Pulmonary artery endothelial cell (primary cell): ENCODE data around the gene ACIN1. TPM values are rescaled to one million over a fixed set of nuclear protein-coding genes. Genes with fewer than 3 reads are reported as not detected.
A peak's percentile ranks its signal among the peaks of the same experiment; 100 is the strongest.

ENCODE experiments used
- DNase-seq: peaks from one replicate; pipeline ENCODE4 v3.0.0-alpha.2; 2011; ENCODE audit warnings: low read depth, low spot score
- total RNA-seq: library from RNA; depleted of rRNA; stranded (reverse); fragments of >200 nt; gene quantifications from 2 replicates; pipeline ENCODE4 v1.2.3, GENCODE V29; 2014

ACIN1 gene
- total RNA-seq, 1 donor from 2014 or later: 62.8 TPM

- no peak for DNase-seq
Measured at GRCh38 chr14:23058654-23059504, 36.1 kb downstream of the ACIN1 start.

GRCh38 chr14:23057757-23058653, 36.9 kb downstream of the ACIN1 start:
- DNase-seq: peak; percentile 55

GRCh38 chr14:23056956-23057756, 37.8 kb downstream of the ACIN1 start, which contains the start of gene CDH24:
CDH24 (minus strand) TSS chr14:23057520; CDS start chr14:23055733, 1,787 bp downstream.
- no peak for DNase-seq

GRCh38 chr14:23056145-23056955, 38.6 kb downstream of the ACIN1 start:
- no peak for DNase-seq

- no peak for DNase-seq
Measured at GRCh38 chr14:23055621-23056144, 39.3 kb downstream of the ACIN1 start.

- DNase-seq: no peak
Measured at GRCh38 chr14:23055147-23055550, 39.8 kb downstream of the ACIN1 start.

GRCh38 chr14:23054000-23054811, 40.7 kb downstream of the ACIN1 start:
- DNase-seq: no peak

GRCh38 chr14:23053426-23053825, 41.5 kb downstream of the ACIN1 start:
- no peak for DNase-seq

- no peak for DNase-seq
Measured at GRCh38 chr14:23052671-23053070, 42.3 kb downstream of the ACIN1 start.

GRCh38 chr14:23052182-23052623, 42.7 kb downstream of the ACIN1 start:
- no peak for DNase-seq

- DNase-seq: no peak
Measured at GRCh38 chr14:23051141-23052057, 43.5 kb downstream of the ACIN1 start.

- no peak for DNase-seq
Measured at GRCh38 chr14:23049011-23049410, 45.9 kb downstream of the ACIN1 start.

GRCh38 chr14:23047751-23048693, 46.9 kb downstream of the ACIN1 start:
- DNase-seq: no peak

GRCh38 chr14:23047034-23047634, 47.8 kb downstream of the ACIN1 start:
- DNase-seq: peak; percentile 41

GRCh38 chr14:23045419-23046357, 49.2 kb downstream of the ACIN1 start:
- no peak for DNase-seq

- DNase-seq: no peak
Measured at GRCh38 chr14:23044840-23045239, 50.1 kb downstream of the ACIN1 start.
